ENCODE measurements around the gene VPS11.

DNA sequence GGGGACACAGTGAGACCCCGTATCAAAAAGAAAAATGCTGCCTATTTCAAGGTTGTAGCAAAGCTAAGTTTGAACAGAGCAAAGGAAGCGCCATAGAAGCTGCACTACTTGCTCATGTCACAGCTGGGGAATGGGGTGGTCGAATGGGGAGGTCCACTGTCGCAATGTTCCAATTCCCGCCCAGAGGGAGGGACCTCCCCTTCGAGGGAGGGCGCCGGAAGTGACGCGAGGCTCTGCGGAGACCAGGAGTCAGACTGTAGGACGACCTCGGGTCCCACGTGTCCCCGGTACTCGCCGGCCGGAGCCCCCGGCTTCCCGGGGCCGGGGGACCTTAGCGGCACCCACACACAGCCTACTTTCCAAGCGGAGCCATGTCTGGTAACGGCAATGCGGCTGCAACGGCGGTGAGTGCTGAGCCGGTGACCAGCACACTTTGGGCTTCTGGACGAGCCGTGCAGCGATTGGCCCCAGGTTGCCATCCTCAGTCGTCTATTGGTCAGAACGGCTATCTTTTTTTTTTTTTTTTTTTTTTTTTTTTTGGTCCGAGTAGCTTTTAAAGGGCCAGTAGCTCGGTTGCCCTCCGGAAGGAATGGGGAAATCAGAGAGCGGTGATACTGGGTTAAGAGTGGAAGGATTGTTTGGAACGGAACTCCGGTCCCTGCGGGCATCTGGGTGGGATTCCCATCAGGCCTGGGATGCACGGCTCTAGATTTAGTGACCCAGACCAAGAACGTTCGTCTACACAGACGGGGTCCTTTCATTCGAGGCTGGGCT lies 17.2 kb downstream of the VPS11 start, which contains the start of gene HMBS:
- TF ChIP-seq CTCF (conservative IDR thresholded peaks at IDR 0.05) (no peak), ZFX (IDR thresholded peaks at IDR 0.05) (no peak)
